ENCODE measurements around the gene ENTHD1. TPM values are rescaled to one million over a fixed set of nuclear protein-coding genes. Genes with fewer than 3 reads are reported as not detected.

ENTHD1 gene
- total RNA-seq, 2 experiments from 2014 or later, result 0.47 TPM; not detected in 1

- Histone ChIP-seq H3K4me3 (ENCODE audit: low read length) (peak overlapping the region; percentile 20), H3K4me1 (ENCODE audit: insufficient read depth, low read length) (peaks cover 80% of the 10 kb centered on the region), H3K9me3 (ENCODE audit: control insufficient read depth in 1 of 2, insufficient read depth in 1 of 2, low read length in 2 of 2) (no peaks in the 10 kb centered on the region), H3K36me3 (ENCODE audit: insufficient read depth, low read length) (peaks cover 29% of the 10 kb centered on the region), H3K27me3 (ENCODE audit: control insufficient read depth in 1 of 2, insufficient read depth in 2 of 2, low read length in 2 of 2) (no peaks in the 10 kb centered on the region), H3K27ac (ENCODE audit: low read depth in 1 of 2, low read length in 2 of 2) (peak overlapping the region; percentile 61 to 73)
- ATAC-seq (ENCODE audit: poor library complexity), result no peak
- Mint-ChIP-seq H3K4me3 (peak overlapping the region; percentile 52), H3K4me1 (ENCODE audit: low read depth) (peaks cover 95% of the 10 kb centered on the region), H3K27me3 (no peaks in the 10 kb centered on the region), H3K27ac (no peak overlapping the region), H3K36me3 (ENCODE audit: low read depth) (peaks cover 66% of the 10 kb centered on the region), H3K9me3 (no peaks in the 10 kb centered on the region)
- ChIA-PET POLR2A (interaction anchor here (0.8 to 17.2 kb wide), 9 partner anchors 11 to 256 kb away, joined by 3 to 393 read pairs (median 6); partner anchors contain the start of gene GRAP2), CTCF (interaction anchor here (0.9 to 2.8 kb wide), 7 partner anchors 8 to 108 kb away, joined by 3 to 12 read pairs (median 8); no protein-coding TSS in a partner anchor)
- DNase-seq, result no peak
- TF ChIP-seq, protein P1, sequence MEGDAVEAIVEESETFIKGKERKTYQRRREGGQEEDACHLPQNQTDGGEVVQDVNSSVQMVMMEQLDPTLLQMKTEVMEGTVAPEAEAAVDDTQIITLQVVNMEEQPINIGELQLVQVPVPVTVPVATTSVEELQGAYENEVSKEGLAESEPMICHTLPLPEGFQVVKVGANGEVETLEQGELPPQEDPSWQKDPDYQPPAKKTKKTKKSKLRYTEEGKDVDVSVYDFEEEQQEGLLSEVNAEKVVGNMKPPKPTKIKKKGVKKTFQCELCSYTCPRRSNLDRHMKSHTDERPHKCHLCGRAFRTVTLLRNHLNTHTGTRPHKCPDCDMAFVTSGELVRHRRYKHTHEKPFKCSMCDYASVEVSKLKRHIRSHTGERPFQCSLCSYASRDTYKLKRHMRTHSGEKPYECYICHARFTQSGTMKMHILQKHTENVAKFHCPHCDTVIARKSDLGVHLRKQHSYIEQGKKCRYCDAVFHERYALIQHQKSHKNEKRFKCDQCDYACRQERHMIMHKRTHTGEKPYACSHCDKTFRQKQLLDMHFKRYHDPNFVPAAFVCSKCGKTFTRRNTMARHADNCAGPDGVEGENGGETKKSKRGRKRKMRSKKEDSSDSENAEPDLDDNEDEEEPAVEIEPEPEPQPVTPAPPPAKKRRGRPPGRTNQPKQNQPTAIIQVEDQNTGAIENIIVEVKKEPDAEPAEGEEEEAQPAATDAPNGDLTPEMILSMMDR (IDR thresholded peaks at IDR 0.05), result no peak
- intact Hi-C loops (cut with DNase I, micrococcal nuclease), result loop anchor here in 1 of 2 experiments (1.0 kb wide), 1 partner anchor 8 kb away; no protein-coding TSS in a partner anchor
Measured at GRCh38 chr22:39917197-39917643, 23.7 kb upstream of the ENTHD1 start.

GRCh38 chr22:39916496-39916895 is 22.9 kb upstream of the ENTHD1 start:
- H3K9me3 Mint-ChIP-seq, result no peaks in the 10 kb centered on the region
- H3K36me3 Mint-ChIP-seq (ENCODE audit: low read depth), result peaks cover 67% of the 10 kb centered on the region
- H3K9me3 ChIP-seq (ENCODE audit: control insufficient read depth in 1 of 2, insufficient read depth in 1 of 2, low read length in 2 of 2), result no peaks in the 10 kb centered on the region
- H3K27me3 Mint-ChIP-seq, result no peaks in the 10 kb centered on the region
- intact Hi-C loops (cut with DNase I, micrococcal nuclease), result no loop called here
- TF ChIP-seq, protein P1 (IDR thresholded peaks at IDR 0.05), result no peak
- H3K36me3 ChIP-seq (ENCODE audit: insufficient read depth, low read length), result peaks cover 25% of the 10 kb centered on the region
- H3K4me1 Mint-ChIP-seq (ENCODE audit: low read depth), result peaks cover 95% of the 10 kb centered on the region
- H3K4me3 Mint-ChIP-seq, result peak overlapping the region; percentile 57
- no peak overlapping the region for H3K4me3 ChIP-seq (ENCODE audit: low read length)
- DNase-seq, result no peak
- no peak for ATAC-seq (ENCODE audit: poor library complexity)
- peaks cover 81% of the 10 kb centered on the region for H3K4me1 ChIP-seq (ENCODE audit: insufficient read depth, low read length)
- H3K27ac ChIP-seq (ENCODE audit: low read depth in 1 of 2, low read length in 2 of 2), result peak overlapping the region; percentile 47 to 73
- H3K27me3 ChIP-seq (ENCODE audit: control insufficient read depth in 1 of 2, insufficient read depth in 2 of 2, low read length in 2 of 2), result no peaks in the 10 kb centered on the region
- ChIA-PET CTCF (interaction anchor here (0.9 to 2.8 kb wide), 5 partner anchors 10 to 108 kb away, joined by 3 to 12 read pairs (median 10); no protein-coding TSS in a partner anchor), POLR2A (interaction anchor here (1.3 to 17.2 kb wide), 6 partner anchors 11 to 255 kb away, joined by 3 to 393 read pairs (median 11); no protein-coding TSS in a partner anchor)
- no peak overlapping the region for H3K27ac Mint-ChIP-seq

DNA sequence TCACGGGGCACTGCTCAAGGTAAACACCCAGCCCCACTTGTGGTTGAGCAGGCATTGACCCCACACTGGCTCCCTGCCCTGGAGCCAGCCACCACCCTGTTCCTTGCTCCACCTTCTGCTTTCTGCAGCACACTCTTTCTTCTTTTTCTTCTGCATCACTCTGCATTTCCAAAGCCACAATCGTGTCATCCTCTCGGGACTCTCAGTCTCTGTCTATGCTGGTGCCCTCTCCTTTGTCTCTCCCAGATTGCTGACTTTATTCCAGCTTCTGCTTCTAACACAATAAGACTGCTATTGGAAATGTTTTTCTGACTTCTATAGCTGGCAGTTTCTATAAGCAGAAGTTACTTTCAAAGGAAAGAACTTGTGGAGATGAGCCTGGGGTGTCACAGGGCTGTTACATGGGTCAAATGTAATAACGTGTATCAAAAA is 21.8 kb upstream of the ENTHD1 start:
- ATAC-seq (ENCODE audit: poor library complexity) (no peak), DNase-seq (peak in 1 of 14 experiments; percentile 15)
- ChIA-PET POLR2A (interaction anchor here (2.4 to 17.2 kb wide), 4 partner anchors 10 to 129 kb away, joined by 10 to 393 read pairs (median 30); no protein-coding TSS in a partner anchor), CTCF (interaction anchor here (0.7 to 2.8 kb wide), 3 partner anchors 11 to 169 kb away, joined by 3 to 12 read pairs (median 10); no protein-coding TSS in a partner anchor)
- Mint-ChIP-seq H3K9me3 (no peaks in the 10 kb centered on the region), H3K4me3 (peak overlapping the region; percentile 88), H3K4me1 (ENCODE audit: low read depth) (peaks cover 95% of the 10 kb centered on the region), H3K27ac (no peak overlapping the region), H3K36me3 (ENCODE audit: low read depth) (peaks cover 67% of the 10 kb centered on the region), H3K27me3 (no peaks in the 10 kb centered on the region)
- H3K4me1 ChIP-seq (ENCODE audit: insufficient read depth, low read length), result peaks cover 81% of the 10 kb centered on the region
- peak overlapping the region; percentile 1 for H3K4me3 ChIP-seq (ENCODE audit: low read length)
- H3K9me3 ChIP-seq (ENCODE audit: control insufficient read depth in 1 of 2, insufficient read depth in 1 of 2, low read length in 2 of 2), result no peaks in the 10 kb centered on the region
- intact Hi-C loops (cut with DNase I, micrococcal nuclease), result loop anchor here in 1 of 2 experiments (2.0 kb wide), 1 partner anchor 17 kb away; no protein-coding TSS in a partner anchor
- TF ChIP-seq, protein P1 (IDR thresholded peaks at IDR 0.05), result no peak
- H3K27ac ChIP-seq (ENCODE audit: low read depth in 1 of 2, low read length in 2 of 2), result peak overlapping the region; percentile 36 to 73
- H3K36me3 ChIP-seq (ENCODE audit: insufficient read depth, low read length), result peaks cover 22% of the 10 kb centered on the region
- H3K27me3 ChIP-seq (ENCODE audit: control insufficient read depth in 1 of 2, insufficient read depth in 2 of 2, low read length in 2 of 2), result no peaks in the 10 kb centered on the region

All from CD4-positive, alpha-beta T cell (primary cell).